ENCODE data around the gene TMEM147. TPM values are rescaled to one million over a fixed set of nuclear protein-coding genes. Genes with fewer than 3 reads are reported as not detected.

The TMEM147 gene
- total RNA-seq, 1 experiment from 2014 or later, result 157 TPM

DNA sequence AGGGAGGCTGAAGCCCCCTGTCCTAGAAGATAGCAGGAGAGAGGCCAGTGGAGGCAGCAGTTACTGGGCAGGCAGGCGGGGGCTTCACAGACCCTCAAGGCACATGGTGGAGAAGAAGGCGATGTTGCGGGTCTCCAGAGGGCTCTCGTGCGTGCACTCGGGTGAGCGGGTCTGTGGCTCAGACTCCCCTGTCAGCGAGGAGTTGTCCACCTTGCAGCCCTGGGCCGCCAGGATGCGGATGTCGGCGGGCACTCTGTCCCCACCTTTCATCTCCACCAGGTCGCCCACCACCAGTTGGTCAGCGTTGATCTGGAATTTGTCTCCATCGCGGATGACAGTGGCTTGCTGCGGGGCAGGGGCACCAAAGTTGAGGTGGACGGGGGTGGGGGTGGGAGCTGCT lies 14.8 kb downstream of the TMEM147 start:
- ATAC-seq (no peak), DNase-seq (ENCODE audit: low read depth, low spot score) (no peak)
- peaks cover 8% of the 10 kb centered on the region; the same call in 1 of the 2 replicates for H3K27me3 ChIP-seq (ENCODE audit: control insufficient read depth, insufficient read depth, low read length)
- no peaks in the 10 kb centered on the region for H3K9me3 ChIP-seq (ENCODE audit: control insufficient read depth, insufficient read depth, low read depth, low read length)
- H3K4me1 ChIP-seq (ENCODE audit: control insufficient read depth, insufficient read depth, low read length), result peaks cover 6% of the 10 kb centered on the region; the same call in 1 of the 2 replicates
- in situ Hi-C loops (cut with HindIII; ENCODE audit: low pct_unique_long_range_greater_than_20kb, low sequenced_read_pairs), result no loop called here
- no peaks in the 10 kb centered on the region for H3K36me3 ChIP-seq (ENCODE audit: control insufficient read depth, insufficient read depth, low read length)
- ChIA-PET CTCF (no interaction called here), POLR2A (no interaction called here)
- intact Hi-C loops (cut with micrococcal nuclease; ENCODE audit: unreplicated experiment), result no loop called here
- TF ChIP-seq, protein P1, sequence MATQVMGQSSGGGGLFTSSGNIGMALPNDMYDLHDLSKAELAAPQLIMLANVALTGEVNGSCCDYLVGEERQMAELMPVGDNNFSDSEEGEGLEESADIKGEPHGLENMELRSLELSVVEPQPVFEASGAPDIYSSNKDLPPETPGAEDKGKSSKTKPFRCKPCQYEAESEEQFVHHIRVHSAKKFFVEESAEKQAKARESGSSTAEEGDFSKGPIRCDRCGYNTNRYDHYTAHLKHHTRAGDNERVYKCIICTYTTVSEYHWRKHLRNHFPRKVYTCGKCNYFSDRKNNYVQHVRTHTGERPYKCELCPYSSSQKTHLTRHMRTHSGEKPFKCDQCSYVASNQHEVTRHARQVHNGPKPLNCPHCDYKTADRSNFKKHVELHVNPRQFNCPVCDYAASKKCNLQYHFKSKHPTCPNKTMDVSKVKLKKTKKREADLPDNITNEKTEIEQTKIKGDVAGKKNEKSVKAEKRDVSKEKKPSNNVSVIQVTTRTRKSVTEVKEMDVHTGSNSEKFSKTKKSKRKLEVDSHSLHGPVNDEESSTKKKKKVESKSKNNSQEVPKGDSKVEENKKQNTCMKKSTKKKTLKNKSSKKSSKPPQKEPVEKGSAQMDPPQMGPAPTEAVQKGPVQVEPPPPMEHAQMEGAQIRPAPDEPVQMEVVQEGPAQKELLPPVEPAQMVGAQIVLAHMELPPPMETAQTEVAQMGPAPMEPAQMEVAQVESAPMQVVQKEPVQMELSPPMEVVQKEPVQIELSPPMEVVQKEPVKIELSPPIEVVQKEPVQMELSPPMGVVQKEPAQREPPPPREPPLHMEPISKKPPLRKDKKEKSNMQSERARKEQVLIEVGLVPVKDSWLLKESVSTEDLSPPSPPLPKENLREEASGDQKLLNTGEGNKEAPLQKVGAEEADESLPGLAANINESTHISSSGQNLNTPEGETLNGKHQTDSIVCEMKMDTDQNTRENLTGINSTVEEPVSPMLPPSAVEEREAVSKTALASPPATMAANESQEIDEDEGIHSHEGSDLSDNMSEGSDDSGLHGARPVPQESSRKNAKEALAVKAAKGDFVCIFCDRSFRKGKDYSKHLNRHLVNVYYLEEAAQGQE (IDR thresholded peaks at IDR 0.05; ENCODE audit: insufficient read depth in 1 of 2, low read depth in 2 of 2, low read length in 1 of 2), result no peak
- no peak for TF ChIP-seq TCF7L2 (IDR thresholded peaks at IDR 0.05; ENCODE audit: low read depth, low read length)
- TF ChIP-seq POLR2AphosphoS5 (IDR thresholded peaks at IDR 0.05; ENCODE audit: low read depth, low read length), result no peak
- H3K27ac ChIP-seq (ENCODE audit: low read length), result no peak overlapping the region
- BruUV-seq (replicated peaks), result no TSS peak
- H3K4me3 ChIP-seq (ENCODE audit: low read depth in 2 of 2, low read length in 2 of 2), result no peak overlapping the region

DNA sequence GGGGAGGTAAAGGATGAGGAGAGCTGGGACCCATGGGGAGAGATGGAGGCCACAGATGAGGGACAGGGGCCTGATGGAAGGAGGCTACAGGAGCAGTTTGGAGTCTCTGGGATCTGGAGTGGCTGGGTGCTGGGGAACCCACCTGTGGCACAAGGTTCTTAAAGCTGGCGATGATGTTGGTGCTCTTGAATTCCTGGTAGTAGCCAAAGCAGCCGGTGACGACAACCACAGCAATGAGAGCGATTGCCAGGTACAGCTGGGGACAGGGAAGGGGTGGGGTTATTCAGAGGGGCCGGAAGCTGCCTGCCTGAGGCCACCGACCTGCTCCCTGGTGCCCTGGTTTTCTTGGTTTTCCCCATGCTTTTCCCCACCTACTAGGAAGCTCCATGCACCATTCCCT lies 15.3 kb downstream of the TMEM147 start:
- intact Hi-C loops (cut with micrococcal nuclease; ENCODE audit: unreplicated experiment) (no loop called here), in situ Hi-C loops (cut with HindIII; ENCODE audit: low pct_unique_long_range_greater_than_20kb, low sequenced_read_pairs) (no loop called here)
- H3K36me3 ChIP-seq (ENCODE audit: control insufficient read depth, insufficient read depth, low read length), result no peaks in the 10 kb centered on the region
- H3K4me3 ChIP-seq (ENCODE audit: low read depth in 2 of 2, low read length in 2 of 2), result no peak overlapping the region
- BruUV-seq (replicated peaks), result no TSS peak
- H3K9me3 ChIP-seq (ENCODE audit: control insufficient read depth, insufficient read depth, low read depth, low read length), result no peaks in the 10 kb centered on the region
- TF ChIP-seq, protein P1 (IDR thresholded peaks at IDR 0.05; ENCODE audit: insufficient read depth in 1 of 2, low read depth in 2 of 2, low read length in 1 of 2), result no peak
- no peak for TF ChIP-seq TCF7L2 (IDR thresholded peaks at IDR 0.05; ENCODE audit: low read depth, low read length)
- DNase-seq (ENCODE audit: low read depth, low spot score) (no peak), ATAC-seq (no peak)
- CTCF ChIA-PET, result no interaction called here
- H3K4me1 ChIP-seq (ENCODE audit: control insufficient read depth, insufficient read depth, low read length), result peaks cover 6% of the 10 kb centered on the region; the same call in 1 of the 2 replicates
- H3K27me3 ChIP-seq (ENCODE audit: control insufficient read depth, insufficient read depth, low read length), result peaks cover 8% of the 10 kb centered on the region; the same call in 1 of the 2 replicates
- no peak overlapping the region for H3K27ac ChIP-seq (ENCODE audit: low read length)
- POLR2A ChIA-PET, result interaction anchor here (0.5 kb wide), 1 partner anchor 110 kb away, joined by 3 read pairs; no protein-coding TSS in a partner anchor

DNA sequence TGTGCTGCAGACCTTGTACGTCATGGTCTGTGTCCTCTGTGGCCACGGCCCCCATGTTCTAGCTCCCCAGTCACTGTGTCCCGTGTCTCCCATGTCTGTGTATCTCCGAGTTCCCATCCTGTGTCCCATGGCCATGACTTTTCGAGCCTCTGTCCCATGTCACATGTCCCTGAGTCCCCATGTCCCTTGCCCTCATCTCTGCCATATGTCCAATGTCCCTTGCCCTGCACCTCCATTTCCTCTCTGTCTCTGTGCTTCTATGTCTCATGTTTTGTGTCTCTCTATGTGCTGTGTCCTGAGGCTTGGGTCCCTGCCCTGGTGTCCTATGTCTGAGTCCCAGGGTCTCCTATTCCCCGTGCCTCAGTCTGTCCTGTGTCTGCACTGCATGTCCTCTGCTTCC lies 16.0 kb downstream of the TMEM147 start:
- CTCF ChIA-PET, result no interaction called here
- TF ChIP-seq, protein P2, sequence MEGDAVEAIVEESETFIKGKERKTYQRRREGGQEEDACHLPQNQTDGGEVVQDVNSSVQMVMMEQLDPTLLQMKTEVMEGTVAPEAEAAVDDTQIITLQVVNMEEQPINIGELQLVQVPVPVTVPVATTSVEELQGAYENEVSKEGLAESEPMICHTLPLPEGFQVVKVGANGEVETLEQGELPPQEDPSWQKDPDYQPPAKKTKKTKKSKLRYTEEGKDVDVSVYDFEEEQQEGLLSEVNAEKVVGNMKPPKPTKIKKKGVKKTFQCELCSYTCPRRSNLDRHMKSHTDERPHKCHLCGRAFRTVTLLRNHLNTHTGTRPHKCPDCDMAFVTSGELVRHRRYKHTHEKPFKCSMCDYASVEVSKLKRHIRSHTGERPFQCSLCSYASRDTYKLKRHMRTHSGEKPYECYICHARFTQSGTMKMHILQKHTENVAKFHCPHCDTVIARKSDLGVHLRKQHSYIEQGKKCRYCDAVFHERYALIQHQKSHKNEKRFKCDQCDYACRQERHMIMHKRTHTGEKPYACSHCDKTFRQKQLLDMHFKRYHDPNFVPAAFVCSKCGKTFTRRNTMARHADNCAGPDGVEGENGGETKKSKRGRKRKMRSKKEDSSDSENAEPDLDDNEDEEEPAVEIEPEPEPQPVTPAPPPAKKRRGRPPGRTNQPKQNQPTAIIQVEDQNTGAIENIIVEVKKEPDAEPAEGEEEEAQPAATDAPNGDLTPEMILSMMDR (IDR thresholded peaks at IDR 0.05), result no peak
- no peak for TF ChIP-seq POLR2AphosphoS5 (IDR thresholded peaks at IDR 0.05; ENCODE audit: low read depth, low read length)
- ATAC-seq, result no peak

More for the DNA sequence above, 16.0 kb downstream of the TMEM147 start:
- no peak for DNase-seq (ENCODE audit: low read depth, low spot score)
- H3K27ac ChIP-seq (ENCODE audit: low read length), result no peak overlapping the region
- H3K9me3 ChIP-seq (ENCODE audit: control insufficient read depth, insufficient read depth, low read depth, low read length), result no peaks in the 10 kb centered on the region
- no peaks in the 10 kb centered on the region for H3K36me3 ChIP-seq (ENCODE audit: control insufficient read depth, insufficient read depth, low read length)
- POLR2A ChIA-PET, result no interaction called here
- in situ Hi-C loops (cut with HindIII; ENCODE audit: low pct_unique_long_range_greater_than_20kb, low sequenced_read_pairs) (no loop called here), intact Hi-C loops (cut with micrococcal nuclease; ENCODE audit: unreplicated experiment) (no loop called here)
- H3K27me3 ChIP-seq (ENCODE audit: control insufficient read depth, insufficient read depth, low read length), result peaks cover 8% of the 10 kb centered on the region; the same call in 1 of the 2 replicates
- BruUV-seq (replicated peaks), result no TSS peak
- H3K4me1 ChIP-seq (ENCODE audit: control insufficient read depth, insufficient read depth, low read length), result peaks cover 6% of the 10 kb centered on the region; the same call in 1 of the 2 replicates
- H3K4me3 ChIP-seq (ENCODE audit: low read depth in 2 of 2, low read length in 2 of 2), result no peak overlapping the region

Data from Panc1 (cell line).